ENCODE data around the gene UTP4.

Gene UTP4

DNA sequence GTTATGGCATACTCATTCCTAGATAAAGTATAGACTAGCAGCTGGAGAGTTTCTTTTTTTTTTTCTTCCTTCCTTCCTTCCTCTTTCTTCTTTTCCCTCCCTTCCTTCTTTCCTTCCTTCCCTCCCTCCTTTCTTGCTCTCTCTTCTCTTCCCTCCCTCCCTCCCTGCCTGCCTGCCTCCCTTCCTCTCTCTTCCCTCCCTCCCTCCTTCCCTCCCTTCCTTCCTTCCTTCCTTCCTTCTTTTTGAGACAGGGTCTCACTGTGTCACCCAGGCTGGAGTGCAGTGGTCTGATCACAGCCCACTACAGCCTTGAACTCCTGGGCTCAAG is 47.5 kb downstream of the UTP4 start:
- H3K4me3 ChIP-seq (ENCODE audit: low read length) = no peak overlapping the region
- H3K9me3 ChIP-seq (ENCODE audit: low read length) = no peaks in the 10 kb centered on the region
- no peaks in the 10 kb centered on the region for H3K27me3 ChIP-seq (ENCODE audit: insufficient read depth, low read length)
- no peaks in the 10 kb centered on the region for H3K4me1 ChIP-seq (ENCODE audit: insufficient read depth, low read length)
- peaks cover 3% of the 10 kb centered on the region for H3K36me3 ChIP-seq (ENCODE audit: insufficient read depth, low read length)
- no peak overlapping the region for H2AFZ ChIP-seq (ENCODE audit: low read depth, low read length)

- Histone ChIP-seq H3K4me1 (ENCODE audit: insufficient read depth, low read length) (peaks cover 5% of the 10 kb centered on the region), H3K9me3 (ENCODE audit: low read length) (no peaks in the 10 kb centered on the region), H3K4me3 (ENCODE audit: low read length) (no peak overlapping the region), H3K27me3 (ENCODE audit: insufficient read depth, low read length) (no peaks in the 10 kb centered on the region), H2AFZ (ENCODE audit: low read depth, low read length) (no peak overlapping the region), H3K36me3 (ENCODE audit: insufficient read depth, low read length) (no peaks in the 10 kb centered on the region)
Measured at GRCh38 chr16:69182730-69183416, 50.4 kb downstream of the UTP4 start.

DNA sequence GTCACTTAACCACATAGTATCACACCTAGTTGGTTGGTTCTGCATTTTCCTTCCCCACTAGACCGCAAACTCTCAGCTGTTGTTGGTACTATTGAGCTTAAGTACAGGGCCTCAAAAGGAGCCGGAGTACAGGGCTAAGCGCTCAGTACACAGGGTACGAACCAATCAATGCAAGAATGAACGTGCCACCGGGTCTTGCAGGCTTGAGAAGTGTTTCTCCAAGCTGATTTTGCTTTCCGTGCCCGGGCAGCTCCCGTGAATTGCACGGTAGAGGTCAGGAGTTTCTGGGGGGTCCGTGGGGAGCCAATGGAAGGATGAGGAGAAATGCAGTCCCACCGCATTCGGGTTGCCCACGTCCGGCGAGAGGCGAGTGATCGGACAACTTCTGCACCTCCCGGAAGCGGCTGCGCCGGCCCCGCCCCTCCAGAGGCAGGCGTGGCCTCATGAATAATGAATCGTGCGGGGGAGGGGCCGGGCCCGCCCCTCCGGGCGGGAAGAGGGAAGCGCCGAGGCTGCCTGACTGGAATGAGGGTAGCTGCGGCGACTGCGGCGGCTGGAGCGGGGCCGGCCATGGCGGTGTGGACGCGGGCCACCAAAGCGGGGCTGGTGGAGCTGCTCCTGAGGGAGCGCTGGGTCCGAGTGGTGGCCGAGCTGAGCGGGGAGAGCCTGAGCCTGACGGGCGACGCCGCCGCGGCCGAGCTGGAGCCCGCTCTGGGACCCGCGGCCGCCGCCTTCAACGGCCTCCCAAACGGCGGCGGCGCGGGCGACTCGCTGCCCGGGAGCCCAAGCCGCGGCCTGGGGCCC is 54.4 kb downstream of the UTP4 start, which contains the start of gene SNTB2:
Gene SNTB2 (plus strand): TSS at position 523 of the 804 bp plus-strand sequence. CDS start 3 bp downstream, at position 526.
- Histone ChIP-seq H3K9me3 (ENCODE audit: low read length) (no peaks in the 10 kb centered on the region), H3K4me1 (ENCODE audit: insufficient read depth, low read length) (peaks cover 20% of the 10 kb centered on the region), H3K36me3 (ENCODE audit: insufficient read depth, low read length) (peaks cover 3% of the 10 kb centered on the region), H2AFZ (ENCODE audit: low read depth, low read length) (peak within 1 kb of the TSS; percentile 60), H3K27me3 (ENCODE audit: insufficient read depth, low read length) (no peaks in the 10 kb centered on the region), H3K4me3 (ENCODE audit: low read length) (peak within 1 kb of the TSS; percentile 71)

- peak overlapping the region; percentile 71 for H3K4me3 ChIP-seq (ENCODE audit: low read length)
- H3K4me1 ChIP-seq (ENCODE audit: insufficient read depth, low read length) = peaks cover 20% of the 10 kb centered on the region
- H3K27me3 ChIP-seq (ENCODE audit: insufficient read depth, low read length) = no peaks in the 10 kb centered on the region
- H3K9me3 ChIP-seq (ENCODE audit: low read length) = no peaks in the 10 kb centered on the region
- H3K36me3 ChIP-seq (ENCODE audit: insufficient read depth, low read length) = peaks cover 3% of the 10 kb centered on the region
- peak overlapping the region; percentile 2 for H2AFZ ChIP-seq (ENCODE audit: low read depth, low read length)
Measured at GRCh38 chr16:69187446-69188235, 55.2 kb downstream of the UTP4 start.

DNA sequence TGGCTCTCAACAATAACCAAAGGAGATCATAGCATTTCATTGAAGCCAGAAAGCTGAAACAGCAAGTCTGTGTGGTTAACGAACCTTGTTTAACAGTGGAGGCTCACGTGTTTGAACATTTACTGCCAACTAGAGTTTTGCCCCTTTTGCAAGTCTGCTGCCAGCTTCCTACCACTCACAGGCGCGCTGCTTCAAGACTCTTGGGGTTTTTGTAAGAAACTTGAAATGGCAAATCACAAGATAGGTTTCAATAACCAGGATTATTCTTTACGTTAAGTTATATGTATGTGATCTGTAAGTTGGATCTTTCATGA is 55.7 kb downstream of the UTP4 start:
- Histone ChIP-seq H3K36me3 (ENCODE audit: insufficient read depth, low read length) (peaks cover 3% of the 10 kb centered on the region), H3K27me3 (ENCODE audit: insufficient read depth, low read length) (no peaks in the 10 kb centered on the region), H3K4me1 (ENCODE audit: insufficient read depth, low read length) (peaks cover 20% of the 10 kb centered on the region), H3K9me3 (ENCODE audit: low read length) (no peaks in the 10 kb centered on the region), H2AFZ (ENCODE audit: low read depth, low read length) (peak overlapping the region; percentile 2), H3K4me3 (ENCODE audit: low read length) (peak overlapping the region; percentile 71)

DNA sequence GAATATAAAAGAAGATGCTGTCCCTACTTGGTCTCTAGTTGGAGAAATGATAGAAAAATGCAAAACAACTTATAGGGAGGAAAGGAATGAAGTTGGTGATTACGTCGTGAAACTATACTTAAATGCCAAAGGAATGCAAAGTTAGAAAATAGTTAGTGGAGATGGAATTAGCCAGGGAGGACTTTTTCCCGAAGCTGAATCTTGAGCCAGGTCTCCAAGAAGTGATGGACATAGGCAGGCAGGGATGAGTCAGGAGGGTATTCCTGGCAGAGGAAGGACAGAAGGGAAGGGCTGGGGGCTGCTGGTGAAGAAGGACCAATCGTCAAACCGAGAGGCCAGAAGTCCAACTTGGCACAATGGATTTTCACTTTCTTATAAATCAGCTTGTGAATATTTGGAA is 56.3 kb downstream of the UTP4 start:
- Histone ChIP-seq H3K4me1 (ENCODE audit: insufficient read depth, low read length) (peaks cover 20% of the 10 kb centered on the region), H3K27me3 (ENCODE audit: insufficient read depth, low read length) (no peaks in the 10 kb centered on the region), H3K36me3 (ENCODE audit: insufficient read depth, low read length) (peaks cover 3% of the 10 kb centered on the region), H2AFZ (ENCODE audit: low read depth, low read length) (no peak overlapping the region), H3K9me3 (ENCODE audit: low read length) (no peaks in the 10 kb centered on the region), H3K4me3 (ENCODE audit: low read length) (peak overlapping the region; percentile 71)

GRCh38 chr16:69190046-69190588 is 57.7 kb downstream of the UTP4 start:
- H3K9me3 ChIP-seq (ENCODE audit: low read length) = no peaks in the 10 kb centered on the region
- no peaks in the 10 kb centered on the region for H3K27me3 ChIP-seq (ENCODE audit: insufficient read depth, low read length)
- peaks cover 20% of the 10 kb centered on the region for H3K4me1 ChIP-seq (ENCODE audit: insufficient read depth, low read length)
- H3K36me3 ChIP-seq (ENCODE audit: insufficient read depth, low read length) = peaks cover 3% of the 10 kb centered on the region
- no peak overlapping the region for H2AFZ ChIP-seq (ENCODE audit: low read depth, low read length)
- no peak overlapping the region for H3K4me3 ChIP-seq (ENCODE audit: low read length)

- no peaks in the 10 kb centered on the region for H3K9me3 ChIP-seq (ENCODE audit: low read length)
- H3K4me1 ChIP-seq (ENCODE audit: insufficient read depth, low read length) = peaks cover 20% of the 10 kb centered on the region
- no peak overlapping the region for H3K4me3 ChIP-seq (ENCODE audit: low read length)
- H3K36me3 ChIP-seq (ENCODE audit: insufficient read depth, low read length) = peaks cover 3% of the 10 kb centered on the region
- no peaks in the 10 kb centered on the region for H3K27me3 ChIP-seq (ENCODE audit: insufficient read depth, low read length)
- H2AFZ ChIP-seq (ENCODE audit: low read depth, low read length) = no peak overlapping the region
Measured at GRCh38 chr16:69190598-69190997, 58.1 kb downstream of the UTP4 start.

- no peaks in the 10 kb centered on the region for H3K9me3 ChIP-seq (ENCODE audit: low read length)
Measured at GRCh38 chr16:69191136-69191535, 58.7 kb downstream of the UTP4 start.

DNA sequence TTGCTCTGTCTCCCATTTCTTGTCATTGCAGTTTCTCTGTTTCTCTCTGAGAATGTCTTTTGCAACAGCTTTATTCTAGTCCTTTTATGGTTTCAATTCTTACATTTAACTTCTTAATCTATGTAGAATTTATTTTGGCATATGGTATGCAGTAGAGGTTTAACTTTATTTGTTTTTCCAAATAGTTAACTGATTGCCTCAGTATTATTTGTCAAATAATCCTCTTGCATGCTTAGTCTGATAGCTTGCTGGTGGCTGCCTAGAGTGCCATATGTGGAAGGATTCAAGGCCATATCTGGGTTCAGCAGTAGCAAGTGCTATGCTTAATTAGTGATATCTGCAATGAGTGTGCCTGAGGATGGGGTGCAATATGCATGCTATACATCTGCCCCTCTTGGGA is 61.4 kb downstream of the UTP4 start:
- peaks cover 12% of the 10 kb centered on the region for H3K4me1 ChIP-seq (ENCODE audit: insufficient read depth, low read length)
- peaks cover 3% of the 10 kb centered on the region for H3K36me3 ChIP-seq (ENCODE audit: insufficient read depth, low read length)
- no peak overlapping the region for H3K4me3 ChIP-seq (ENCODE audit: low read length)
- no peaks in the 10 kb centered on the region for H3K9me3 ChIP-seq (ENCODE audit: low read length)
- no peaks in the 10 kb centered on the region for H3K27me3 ChIP-seq (ENCODE audit: insufficient read depth, low read length)
- no peak overlapping the region for H2AFZ ChIP-seq (ENCODE audit: low read depth, low read length)

More at GRCh38 chr16:69191136-69191535, 58.7 kb downstream of the UTP4 start:
- no peak overlapping the region for H2AFZ ChIP-seq (ENCODE audit: low read depth, low read length)
- H3K4me1 ChIP-seq (ENCODE audit: insufficient read depth, low read length) = peaks cover 20% of the 10 kb centered on the region
- H3K36me3 ChIP-seq (ENCODE audit: insufficient read depth, low read length) = peaks cover 3% of the 10 kb centered on the region
- no peaks in the 10 kb centered on the region for H3K27me3 ChIP-seq (ENCODE audit: insufficient read depth, low read length)
- no peak overlapping the region for H3K4me3 ChIP-seq (ENCODE audit: low read length)

DNA sequence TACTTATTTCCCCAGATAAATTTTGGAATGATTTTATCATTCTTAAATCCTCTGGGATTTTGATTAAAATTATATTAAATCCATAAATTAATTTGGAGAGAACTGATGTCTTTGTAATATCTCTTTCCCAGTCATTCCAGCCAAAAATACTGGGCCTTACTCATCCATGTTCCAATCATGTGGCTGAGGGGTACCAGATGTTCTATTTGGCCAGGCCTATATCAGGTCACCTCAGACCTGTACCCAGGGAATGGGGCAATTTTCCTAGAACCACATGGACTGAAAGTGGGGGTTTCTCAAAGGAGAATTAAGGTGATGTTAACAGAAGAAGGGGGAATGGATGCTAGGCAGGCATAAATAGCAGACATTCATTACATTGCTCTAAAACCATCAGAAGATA is 62.0 kb downstream of the UTP4 start:
- Histone ChIP-seq H3K4me3 (ENCODE audit: low read length) (no peak overlapping the region), H3K4me1 (ENCODE audit: insufficient read depth, low read length) (peaks cover 6% of the 10 kb centered on the region), H3K9me3 (ENCODE audit: low read length) (no peaks in the 10 kb centered on the region), H3K36me3 (ENCODE audit: insufficient read depth, low read length) (peaks cover 3% of the 10 kb centered on the region), H2AFZ (ENCODE audit: low read depth, low read length) (no peak overlapping the region), H3K27me3 (ENCODE audit: insufficient read depth, low read length) (no peaks in the 10 kb centered on the region)

- Histone ChIP-seq H3K36me3 (ENCODE audit: insufficient read depth, low read length) (peaks cover 3% of the 10 kb centered on the region), H3K4me1 (ENCODE audit: insufficient read depth, low read length) (no peaks in the 10 kb centered on the region), H3K4me3 (ENCODE audit: low read length) (no peak overlapping the region), H2AFZ (ENCODE audit: low read depth, low read length) (no peak overlapping the region), H3K9me3 (ENCODE audit: low read length) (no peaks in the 10 kb centered on the region), H3K27me3 (ENCODE audit: insufficient read depth, low read length) (no peaks in the 10 kb centered on the region)
Measured at GRCh38 chr16:69195369-69196029, 63.0 kb downstream of the UTP4 start.

Data from neuron (in vitro differentiated cells).